HG03095 (cell line): ENCODE results near the gene MTM1.

ENCODE experiments used
- ATAC-seq: cut with Tn5 transposase; IDR thresholded peaks from one replicate; pipeline ENCODE4 v1.9.1; 2021; ENCODE audit warnings: moderate library complexity; ENCODE audit not compliant: unreplicated experiment

MTM1 gene

DNA sequence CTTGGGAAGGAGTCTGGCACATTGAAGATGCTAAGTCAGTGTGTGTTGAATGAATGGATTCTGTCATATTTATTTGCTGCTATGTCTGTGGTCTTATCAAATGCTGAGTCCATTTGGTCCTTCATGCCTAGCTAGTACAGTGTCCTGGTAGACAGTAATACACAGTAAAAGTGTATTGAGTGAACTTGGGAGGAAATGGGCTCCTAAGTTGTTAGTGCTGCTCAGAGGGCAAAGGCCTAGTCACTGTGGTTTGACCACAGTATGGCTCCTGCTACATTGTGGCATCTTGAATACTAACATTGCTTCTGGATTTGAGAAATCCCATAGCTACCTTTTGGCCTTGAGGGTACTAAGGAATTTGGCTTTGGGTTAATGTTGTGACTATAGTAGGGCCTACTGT, 33.9 kb downstream of the MTM1 start:
- no peak for ATAC-seq

DNA sequence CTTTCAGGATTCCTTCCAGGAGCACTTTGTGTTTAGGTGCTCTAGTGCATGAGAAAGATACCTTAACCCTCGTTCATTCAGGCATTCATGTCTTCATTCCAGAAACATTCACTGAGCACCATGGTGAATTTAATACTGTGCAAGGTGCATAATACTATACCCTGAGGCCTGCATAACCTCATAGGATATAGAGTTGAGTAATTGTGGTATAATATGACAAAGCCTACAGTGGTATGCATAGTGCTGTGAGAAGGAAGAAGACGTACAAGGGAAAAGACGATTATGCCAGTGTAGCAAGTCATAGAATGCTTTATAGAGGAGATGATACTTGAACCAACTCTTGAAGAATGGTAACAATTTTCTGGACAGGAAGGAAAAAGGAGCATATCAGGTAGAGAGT, 34.3 kb downstream of the MTM1 start:
- ATAC-seq, result no peak

DNA sequence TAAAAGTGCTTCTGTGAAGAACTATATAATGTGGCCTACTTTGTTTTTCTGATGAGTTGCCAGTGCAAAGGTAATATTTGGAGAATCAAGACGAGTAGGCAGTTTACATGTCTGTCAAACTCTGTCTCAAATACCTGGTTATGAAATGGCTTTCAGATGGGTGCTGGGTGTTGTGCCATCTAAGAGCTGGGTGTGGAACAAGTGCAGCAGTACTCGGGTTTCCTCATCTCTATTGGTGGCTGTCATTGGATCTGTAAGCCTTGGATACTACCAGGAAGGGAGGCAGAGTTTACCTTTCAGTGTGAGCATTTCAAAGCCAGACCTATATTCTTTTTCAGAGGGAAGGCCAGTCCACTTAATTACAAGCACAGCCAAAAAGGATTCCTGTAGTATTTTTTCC, 37.2 kb downstream of the MTM1 start:
- no peak for ATAC-seq

DNA sequence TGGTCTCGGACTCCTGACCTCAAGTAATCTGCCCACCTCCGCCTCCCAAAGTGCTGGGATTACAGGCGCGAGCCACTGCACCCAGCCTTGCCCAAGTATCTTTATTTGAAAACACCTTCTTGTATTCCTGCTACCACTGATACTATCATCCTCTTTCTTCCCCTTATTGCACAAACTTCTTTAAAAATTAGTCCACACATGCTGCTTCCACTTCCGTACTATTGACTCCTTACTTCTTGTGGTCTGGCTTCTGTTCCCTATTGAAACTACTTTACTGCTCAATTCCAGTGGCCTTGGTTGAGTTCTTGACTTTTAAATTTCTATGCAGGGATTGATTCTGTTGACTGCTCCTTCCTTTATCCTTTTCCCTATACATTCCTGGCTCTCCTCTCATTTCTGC, 38.8 kb downstream of the MTM1 start:
- ATAC-seq, result no peak

DNA sequence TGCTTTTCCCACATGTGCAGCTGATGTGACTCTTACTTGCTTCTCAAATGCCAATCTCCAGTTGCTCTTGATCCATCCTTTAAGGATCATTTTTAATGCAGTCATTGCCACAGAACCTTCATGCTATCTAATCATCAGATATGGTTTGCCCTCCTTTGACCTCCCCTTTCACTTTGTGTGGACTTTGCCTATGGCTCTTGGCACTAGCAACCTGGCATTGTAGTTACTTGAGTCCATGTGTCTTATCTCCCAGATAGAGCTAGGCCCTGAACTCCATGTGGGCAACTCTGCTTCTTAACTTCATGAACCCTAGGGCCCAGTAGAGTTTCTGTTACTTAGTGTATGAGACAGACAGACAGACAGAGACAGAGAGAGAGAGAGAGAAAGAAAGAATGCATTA, 41.6 kb downstream of the MTM1 start:
- ATAC-seq, result no peak

DNA sequence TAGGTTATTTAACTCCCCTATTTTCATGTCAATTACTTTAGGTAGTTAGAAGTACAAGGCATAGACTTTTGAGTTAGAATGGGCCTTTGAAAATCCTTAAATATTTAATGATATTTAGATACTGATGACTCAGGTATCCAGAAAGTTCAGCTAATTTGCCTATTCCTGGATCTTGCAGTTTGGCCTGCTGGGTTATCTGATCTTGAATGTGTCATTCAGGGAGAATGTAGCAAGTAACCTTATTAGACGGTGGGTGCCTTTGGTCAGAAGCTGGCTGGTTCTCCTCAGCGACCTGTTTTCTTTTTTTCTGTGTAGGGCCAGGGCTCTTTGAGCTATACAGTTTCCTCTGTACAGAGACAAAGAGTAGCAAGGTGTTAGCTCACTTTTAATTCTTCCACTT, 42.0 kb downstream of the MTM1 start:
- ATAC-seq, result no peak

DNA sequence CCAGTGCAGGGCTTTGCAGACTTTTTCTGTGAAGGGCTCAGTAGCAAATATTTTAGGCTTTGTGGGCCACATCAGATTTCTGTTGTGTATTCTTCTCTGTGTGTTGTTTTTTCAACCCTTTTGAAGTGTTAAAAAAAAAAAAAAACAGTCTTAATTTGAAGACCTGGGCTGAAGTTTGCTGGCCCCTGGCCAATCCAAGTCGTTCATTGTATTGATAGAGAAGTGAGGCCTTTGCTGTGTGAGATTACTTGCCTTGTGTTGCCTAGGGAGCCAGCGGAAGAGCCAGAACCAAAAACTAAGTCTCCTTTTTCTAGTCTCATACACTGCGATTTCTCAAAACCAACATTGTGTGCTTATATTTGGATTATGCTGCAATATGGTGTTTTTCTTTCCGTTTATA, 46.9 kb downstream of the MTM1 start:
- ATAC-seq, result no peak

DNA sequence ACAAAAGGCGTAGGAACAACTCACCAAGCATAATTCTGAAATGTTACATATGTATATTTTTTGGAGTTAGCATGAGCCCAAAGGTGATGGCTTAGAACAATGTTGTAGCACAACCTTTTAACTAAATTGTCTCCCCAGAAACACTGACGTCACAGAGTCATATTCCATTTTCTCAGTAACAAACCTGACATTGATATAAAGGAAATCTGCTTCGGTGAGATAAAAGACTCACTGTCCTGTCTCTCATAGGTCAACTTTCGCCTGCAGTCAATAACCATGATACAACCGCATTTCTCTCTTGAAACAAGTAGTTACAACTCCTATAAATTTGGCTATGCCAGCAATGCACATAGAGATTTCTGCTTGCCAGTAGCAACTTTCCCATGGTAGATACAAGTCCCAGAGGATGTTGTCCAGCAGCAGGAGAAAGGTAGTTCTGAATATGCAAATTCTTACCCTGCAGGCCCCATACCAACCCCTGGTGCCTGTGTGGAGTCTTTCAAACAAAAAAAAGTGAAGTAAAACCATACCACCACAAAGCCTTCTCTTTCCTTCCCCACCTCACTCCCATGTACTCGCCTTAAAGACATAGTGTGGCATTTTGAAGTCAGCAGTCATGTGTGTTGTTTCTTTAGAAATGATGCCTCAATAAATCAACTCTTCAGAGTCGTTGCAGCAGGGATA, 47.9 kb downstream of the MTM1 start:
- ATAC-seq, result no peak

DNA sequence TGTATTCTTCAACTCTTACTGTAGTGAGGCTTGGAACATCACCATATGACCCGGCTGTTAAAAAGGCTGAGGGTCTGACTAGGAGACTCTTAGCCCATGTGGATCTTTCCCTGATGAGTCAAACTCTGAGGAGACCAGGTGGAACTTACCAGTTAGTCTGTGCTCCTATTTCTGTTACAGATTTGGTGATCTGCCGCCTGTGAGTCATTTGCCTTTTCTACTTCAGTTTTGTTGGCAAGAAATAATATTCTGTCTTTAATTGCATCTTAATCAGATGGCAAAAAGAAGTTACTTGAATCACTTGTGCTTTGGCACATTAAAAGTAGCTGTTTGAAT, 48.4 kb downstream of the MTM1 start:
- ATAC-seq, result no peak

DNA sequence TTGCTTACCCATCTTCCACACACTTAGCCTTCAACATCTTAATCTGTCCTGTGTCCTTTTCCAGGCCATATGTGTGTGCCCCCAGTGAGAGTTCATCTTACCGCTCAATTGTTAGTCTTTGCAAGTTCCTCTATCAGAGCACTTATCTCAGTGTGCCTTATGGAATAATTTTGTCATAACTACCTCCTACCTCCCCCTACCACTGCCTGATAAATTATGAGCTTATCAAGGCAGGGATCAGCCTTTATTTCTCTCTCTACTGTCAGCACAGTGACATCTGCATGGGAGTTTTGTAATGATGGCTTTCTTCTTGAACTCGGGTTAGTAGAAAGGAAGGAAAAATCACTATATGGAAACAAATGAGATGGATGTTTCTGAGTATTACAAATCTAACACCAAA, 53.2 kb downstream of the MTM1 start:
- no peak for ATAC-seq

DNA sequence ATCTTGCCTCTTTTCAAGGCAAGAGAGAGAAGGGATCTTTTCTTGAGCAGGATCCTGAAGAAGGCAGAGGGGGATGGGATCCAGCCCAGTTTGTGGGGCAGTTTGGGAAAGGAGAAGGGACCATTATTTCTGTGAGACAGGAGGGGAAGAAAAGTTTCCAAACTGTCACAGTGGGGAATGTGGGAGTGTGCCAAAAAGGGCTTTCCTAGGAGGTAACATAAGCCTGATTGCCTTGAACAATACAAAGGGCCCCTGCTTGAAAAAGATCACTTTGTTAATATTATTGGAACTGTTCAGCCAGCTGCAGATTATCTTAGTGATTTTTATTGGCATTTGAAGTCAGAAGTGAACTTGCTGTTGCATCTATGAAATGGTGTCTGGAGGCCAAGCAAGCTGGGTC, 55.2 kb downstream of the MTM1 start:
- no peak for ATAC-seq

DNA sequence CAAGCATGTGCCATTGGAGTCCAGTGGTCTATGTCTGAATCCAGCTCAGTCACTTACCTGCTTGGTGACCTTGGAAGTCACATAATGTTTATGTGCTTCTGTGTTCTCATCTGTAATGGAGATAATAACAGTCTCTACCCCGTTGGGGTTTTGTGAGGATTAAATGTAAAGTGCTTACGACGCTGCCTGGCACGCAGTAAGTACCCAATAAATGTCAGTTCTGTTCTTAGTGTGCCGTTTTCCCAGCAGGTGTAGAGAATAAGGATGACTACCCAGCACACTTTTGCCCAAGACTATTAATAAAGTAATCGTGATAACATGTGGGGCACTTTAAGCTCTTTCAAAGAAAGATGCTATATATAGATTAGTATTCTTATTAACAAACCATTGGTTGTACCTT, 56.7 kb downstream of the MTM1 start:
- ATAC-seq, result no peak

DNA sequence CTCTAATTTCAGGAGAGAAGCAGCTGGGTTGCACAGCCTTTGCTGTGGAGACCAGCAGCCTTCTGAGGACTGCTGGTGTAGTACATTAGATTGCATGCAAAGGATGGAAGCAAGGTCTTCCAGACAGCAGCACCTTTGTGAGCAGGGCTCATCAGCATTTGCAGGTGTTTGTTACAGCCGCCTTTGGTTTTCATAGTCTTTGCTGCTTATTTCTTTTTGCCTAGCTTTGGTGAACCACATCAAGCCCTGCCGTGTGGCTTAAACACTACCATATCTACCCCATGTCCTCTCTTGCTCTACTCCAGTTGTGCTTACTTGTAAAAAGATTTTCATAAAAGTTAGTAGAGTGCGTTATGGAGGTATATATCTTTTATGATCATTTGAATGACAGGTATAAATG, 57.5 kb downstream of the MTM1 start:
- ATAC-seq, result no peak

DNA sequence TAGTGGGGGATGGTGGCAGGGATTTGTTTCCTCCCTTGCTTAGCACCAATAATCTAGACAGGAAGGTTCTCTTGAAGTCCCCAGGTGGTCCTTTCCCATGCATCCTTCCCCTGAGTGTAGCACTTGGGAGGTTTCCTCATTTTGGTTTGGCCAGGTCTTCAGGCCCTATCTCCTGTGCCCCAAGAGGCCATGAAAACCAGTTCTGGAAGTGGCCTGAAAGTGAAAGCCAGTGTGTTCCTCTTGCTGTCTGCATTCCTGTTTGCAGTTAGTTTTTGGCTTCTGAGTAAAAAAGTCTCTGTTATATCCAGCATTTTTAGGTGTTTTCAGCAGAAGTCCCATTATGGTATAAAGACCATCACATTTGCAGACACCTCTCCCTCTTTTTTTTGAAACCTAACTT, 59.5 kb downstream of the MTM1 start:
- no peak for ATAC-seq

DNA sequence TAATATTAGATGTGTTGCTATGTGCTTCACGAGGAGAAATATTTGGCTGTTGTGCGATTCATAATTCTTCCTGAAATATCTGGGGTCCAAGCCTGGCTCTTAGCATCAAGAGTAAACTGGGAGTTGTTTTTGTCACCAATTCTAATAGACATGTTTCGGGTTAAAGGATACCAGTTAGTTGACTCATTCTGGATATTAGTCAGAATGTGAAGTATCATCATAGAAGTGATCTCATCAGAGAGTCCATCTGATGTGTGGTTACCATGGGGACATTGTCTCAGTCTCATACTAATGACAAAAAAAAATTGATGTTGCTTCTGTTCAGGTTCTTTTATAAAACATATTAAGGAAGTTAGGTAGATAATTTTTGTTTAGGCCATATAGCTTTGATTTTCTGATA, 67.5 kb downstream of the MTM1 start:
- peak; percentile 84 for ATAC-seq

DNA sequence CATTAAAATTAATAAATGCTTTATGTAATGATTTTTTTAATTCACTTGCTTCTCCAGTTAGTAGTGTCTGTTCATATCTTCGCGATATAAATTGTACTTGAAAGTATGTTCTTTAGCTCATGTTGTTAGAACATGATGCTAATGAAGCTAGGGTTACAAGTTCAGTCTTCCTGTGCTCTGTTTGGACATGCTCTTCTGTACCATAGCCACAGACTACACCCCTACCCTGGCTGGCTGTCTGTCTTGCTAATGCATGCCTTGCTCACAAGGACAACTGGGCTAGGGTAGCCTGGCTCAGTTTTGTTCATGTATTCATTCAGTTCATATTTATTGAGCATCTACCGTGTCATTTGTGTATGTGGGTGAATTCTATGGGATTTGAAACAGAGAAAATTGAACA, 74.0 kb downstream of the MTM1 start:
- no peak for ATAC-seq

DNA sequence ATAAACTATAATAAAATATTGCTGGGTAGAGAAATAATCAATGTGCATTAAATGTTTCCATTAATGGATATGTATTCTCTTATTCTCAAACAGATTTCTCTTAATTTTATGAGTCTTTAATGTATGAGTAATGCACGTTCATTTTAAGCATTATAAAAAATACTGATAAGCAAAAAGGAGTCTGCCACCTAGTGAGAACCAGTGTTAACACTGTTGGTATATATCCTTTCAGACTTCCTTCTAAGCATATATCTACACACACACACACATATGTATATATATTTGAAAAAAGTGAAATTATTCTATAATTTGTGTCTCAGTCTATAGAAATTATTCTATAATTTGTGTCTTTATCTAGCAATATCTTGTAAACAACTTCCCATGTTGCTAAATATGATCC, 74.8 kb downstream of the MTM1 start:
- ATAC-seq, result no peak

DNA sequence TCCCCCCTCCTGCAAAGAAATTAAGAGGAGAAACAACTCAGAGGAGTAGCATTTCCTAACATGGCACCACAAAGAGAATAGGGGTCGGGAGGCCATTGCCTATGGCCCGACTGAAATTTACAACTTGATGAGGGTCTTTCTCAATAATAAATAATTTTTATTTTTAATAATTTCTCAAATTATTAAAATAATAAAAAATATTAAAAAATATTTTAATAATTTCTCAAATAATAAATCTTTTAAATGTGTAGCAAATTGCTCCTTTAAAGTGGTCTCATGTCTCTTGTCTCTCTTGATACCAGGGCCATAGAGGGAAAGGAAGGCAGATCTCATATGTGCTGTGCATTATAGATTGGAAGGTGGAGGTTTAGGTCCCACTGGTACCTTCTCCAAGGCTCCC, 75.5 kb downstream of the MTM1 start:
- ATAC-seq, result no peak

DNA sequence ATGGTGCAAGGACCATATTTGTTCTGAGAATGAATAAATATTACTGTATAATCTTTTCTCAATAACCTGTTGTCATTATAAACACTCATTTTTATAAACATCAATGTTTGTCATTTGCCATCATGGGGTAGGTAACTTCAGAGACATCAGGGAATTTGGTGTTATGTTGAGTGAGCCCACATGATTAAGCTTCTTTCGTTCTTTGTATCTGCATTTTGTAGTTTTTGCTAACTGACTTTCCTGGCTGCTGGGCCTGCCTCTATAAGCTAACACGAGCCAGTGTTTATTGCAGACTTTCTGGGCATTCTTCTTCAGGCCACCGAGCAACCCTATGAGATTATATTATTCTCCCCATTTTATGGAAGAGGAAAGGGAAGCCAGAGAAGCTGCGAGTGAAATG, 76.0 kb downstream of the MTM1 start:
- ATAC-seq, result no peak

DNA sequence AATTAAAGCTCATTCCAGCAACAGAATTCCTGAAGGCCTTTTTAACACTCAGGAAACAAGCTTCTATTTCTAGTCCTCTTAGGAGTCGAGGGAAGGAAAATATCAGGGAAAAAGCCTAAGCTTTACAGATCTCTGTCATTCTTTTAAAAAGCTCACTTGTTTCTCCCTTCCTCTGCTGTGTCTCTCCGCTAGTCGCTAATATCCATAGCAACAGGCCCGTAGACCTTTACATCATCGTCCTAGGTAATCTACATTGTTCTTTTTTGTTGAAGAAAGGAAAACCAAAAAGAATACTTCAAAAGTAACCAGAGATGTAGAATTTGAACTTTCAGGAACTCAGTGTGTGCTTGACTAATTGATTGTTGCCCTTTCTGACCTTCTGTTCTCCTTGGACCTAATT, 78.9 kb downstream of the MTM1 start:
- no peak for ATAC-seq

DNA sequence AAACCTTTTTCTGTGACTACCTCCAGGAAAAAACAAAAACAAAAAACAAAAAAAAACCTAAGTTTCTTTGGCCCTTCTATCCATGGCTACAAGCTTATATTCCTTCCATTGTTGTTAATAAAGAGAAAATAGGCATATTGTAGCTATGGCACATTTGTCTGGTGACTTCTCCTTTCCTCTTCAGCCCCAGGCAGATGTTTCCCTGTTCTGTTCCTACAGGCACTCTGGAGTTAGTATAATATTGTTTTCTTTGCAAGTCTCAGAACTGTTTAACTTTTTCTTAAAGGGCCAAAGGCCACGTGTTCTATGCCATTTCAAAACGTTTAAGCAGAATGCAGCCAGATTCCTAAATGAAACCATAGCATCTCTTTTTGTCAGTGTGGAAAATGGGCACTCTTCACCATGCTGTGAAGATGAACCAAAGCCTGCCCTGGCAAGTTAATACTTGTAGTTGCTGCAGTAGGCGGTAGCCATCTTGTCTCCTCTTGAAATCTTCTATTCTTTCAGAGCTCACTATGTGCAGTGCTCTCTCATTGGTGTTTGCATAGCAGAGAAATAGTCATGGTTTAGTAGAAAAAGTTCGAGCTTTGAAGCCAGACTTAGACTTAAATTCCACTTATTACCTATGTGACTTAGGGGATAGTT, 80.0 kb downstream of the MTM1 start:
- no peak for ATAC-seq

DNA sequence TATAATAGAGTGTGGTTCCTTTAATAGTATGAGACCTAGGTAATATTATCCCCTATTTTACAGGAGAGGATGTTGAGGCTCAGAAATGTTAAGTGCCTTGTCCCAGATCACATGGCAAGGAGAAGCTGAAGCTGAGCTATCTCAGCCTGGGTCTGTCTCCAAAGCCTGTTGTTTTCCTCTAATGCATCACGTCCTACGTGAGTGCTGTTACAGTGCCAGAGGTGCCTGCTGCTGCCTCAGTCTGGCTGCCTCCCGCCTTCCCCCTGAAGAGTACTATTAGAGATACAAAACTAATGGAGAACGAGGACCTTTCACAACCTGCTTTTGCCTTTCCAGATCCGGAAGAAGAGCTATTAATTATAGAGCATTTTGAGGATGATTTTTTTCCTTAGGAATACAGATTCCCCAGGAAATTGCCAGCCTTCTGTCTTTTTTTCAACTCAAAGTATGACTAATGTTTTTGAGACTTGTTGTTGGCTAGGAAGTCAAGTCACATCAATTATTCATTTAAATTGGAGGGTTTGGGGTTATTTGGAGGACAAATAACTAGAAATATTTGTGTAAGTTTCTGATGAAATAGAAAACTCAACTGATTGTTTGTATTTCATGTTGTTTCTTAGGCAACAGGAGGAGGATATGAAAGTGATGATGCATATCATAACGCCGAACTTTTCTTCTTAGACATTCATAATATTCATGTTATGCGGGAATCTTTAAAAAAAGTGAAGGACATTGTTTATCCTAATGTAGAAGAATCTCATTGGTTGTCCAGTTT, 80.9 kb downstream of the MTM1 start:
- ATAC-seq, result no peak

DNA sequence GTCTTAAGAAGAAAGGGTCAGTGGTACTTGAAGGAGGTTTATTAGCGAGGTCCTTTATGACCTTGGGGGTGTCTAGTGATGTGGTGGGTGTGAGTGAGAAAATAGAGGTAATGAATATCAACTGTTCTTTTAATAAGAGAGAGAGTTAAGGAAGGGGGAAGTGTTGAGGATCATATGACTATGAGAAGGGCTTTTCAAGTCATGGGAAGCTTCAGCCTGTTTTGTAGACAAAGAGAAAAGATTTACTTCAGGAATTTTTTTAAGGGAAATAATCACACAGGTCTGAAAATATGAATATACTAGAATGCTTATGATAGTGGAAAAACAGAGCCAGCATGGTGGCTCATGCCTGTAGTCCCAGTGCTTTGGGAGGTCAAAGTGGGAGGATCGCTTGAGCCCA, 83.5 kb downstream of the MTM1 start:
- no peak for ATAC-seq
